Measurements from ENCODE around the gene PROX1. TPM values are rescaled to one million over a fixed set of nuclear protein-coding genes. Genes with fewer than 3 reads are reported as not detected.

The PROX1 gene
- total RNA-seq, 1 donor from 2014 or later = 5.0 TPM

GRCh38 chr1:214013614-214014377, 26.0 kb downstream of the PROX1 start:
- H3K9me3 ChIP-seq (ENCODE audit: low read depth) = no peaks in the 10 kb centered on the region
- no peak overlapping the region for H3K4me3 Mint-ChIP-seq
- H3K36me3 Mint-ChIP-seq = peaks cover 16% of the 10 kb centered on the region
- H3K9ac ChIP-seq = no peak overlapping the region
- H3K36me3 ChIP-seq = no peaks in the 10 kb centered on the region
- no peak for DNase-seq (ENCODE audit: low spot score)
- no peak overlapping the region for H3K4me2 ChIP-seq
- H2AFZ ChIP-seq (replicated peaks) = no peak overlapping the region
- peaks cover 31% of the 10 kb centered on the region for H3K4me1 ChIP-seq
- no peaks in the 10 kb centered on the region for H3K27me3 ChIP-seq
- H3K9me3 Mint-ChIP-seq = no peaks in the 10 kb centered on the region
- peaks cover 36% of the 10 kb centered on the region for H3K4me1 Mint-ChIP-seq
- peaks cover 8% of the 10 kb centered on the region for H3F3A ChIP-seq (ENCODE audit: low read depth)
- H3K27ac ChIP-seq = no peak overlapping the region
- TF ChIP-seq EZH2 (IDR thresholded peaks at IDR 0.05) = no peak
- no peak for TF ChIP-seq EZH2phosphoT487 (IDR thresholded peaks at IDR 0.05)
- no peak for TF ChIP-seq CTCF (IDR thresholded peaks at IDR 0.05)
- H3K27me3 Mint-ChIP-seq (ENCODE audit: insufficient read depth, low read depth) = no peaks in the 10 kb centered on the region
- no peaks in the 10 kb centered on the region for H3K79me2 ChIP-seq (ENCODE audit: low read depth)
- H3K27ac Mint-ChIP-seq = no peak overlapping the region
- no peak overlapping the region for H3K4me3 ChIP-seq
- no peaks in the 10 kb centered on the region for H4K20me1 ChIP-seq (ENCODE audit: low read depth)

GRCh38 chr1:214014730-214015129, 27.0 kb downstream of the PROX1 start:
- DNase-seq (ENCODE audit: low spot score) = no peak
- Histone ChIP-seq H3K9me3 (ENCODE audit: low read depth) (no peaks in the 10 kb centered on the region), H2AFZ (replicated peaks) (no peak overlapping the region), H3F3A (ENCODE audit: low read depth) (no peaks in the 10 kb centered on the region), H3K36me3 (no peaks in the 10 kb centered on the region), H3K27ac (no peak overlapping the region), H3K27me3 (no peaks in the 10 kb centered on the region), H3K79me2 (ENCODE audit: low read depth) (no peaks in the 10 kb centered on the region), H3K4me1 (peaks cover 31% of the 10 kb centered on the region), H3K9ac (no peak overlapping the region), H3K4me2 (no peak overlapping the region), H4K20me1 (ENCODE audit: low read depth) (no peaks in the 10 kb centered on the region), H3K4me3 (no peak overlapping the region)
- Mint-ChIP-seq H3K9me3 (no peaks in the 10 kb centered on the region), H3K4me1 (peaks cover 37% of the 10 kb centered on the region), H3K27ac (no peak overlapping the region), H3K36me3 (peaks cover 16% of the 10 kb centered on the region), H3K4me3 (no peak overlapping the region), H3K27me3 (ENCODE audit: insufficient read depth, low read depth) (no peaks in the 10 kb centered on the region)
- TF ChIP-seq EZH2 (IDR thresholded peaks at IDR 0.05) (no peak), EZH2phosphoT487 (IDR thresholded peaks at IDR 0.05) (no peak)

GRCh38 chr1:214017191-214017982, 29.6 kb downstream of the PROX1 start:
- no peaks in the 10 kb centered on the region for H3F3A ChIP-seq (ENCODE audit: low read depth)
- no peaks in the 10 kb centered on the region for H3K9me3 ChIP-seq (ENCODE audit: low read depth)
- H3K4me2 ChIP-seq = peak overlapping the region; percentile 45
- H3K27me3 Mint-ChIP-seq (ENCODE audit: insufficient read depth, low read depth) = peaks cover 2% of the 10 kb centered on the region
- H3K4me1 ChIP-seq = peaks cover 31% of the 10 kb centered on the region
- H3K79me2 ChIP-seq (ENCODE audit: low read depth) = no peaks in the 10 kb centered on the region
- no peaks in the 10 kb centered on the region for H4K20me1 ChIP-seq (ENCODE audit: low read depth)
- peaks cover 39% of the 10 kb centered on the region for H3K4me1 Mint-ChIP-seq
- no peak overlapping the region for H3K27ac ChIP-seq
- H3K27me3 ChIP-seq = no peaks in the 10 kb centered on the region
- H3K9me3 Mint-ChIP-seq = no peaks in the 10 kb centered on the region
- peak overlapping the region; percentile 44 for H3K27ac Mint-ChIP-seq
- no peak overlapping the region for H3K9ac ChIP-seq
- peak; percentile 37 for DNase-seq (ENCODE audit: low spot score)
- no peak overlapping the region for H3K4me3 ChIP-seq
- no peak overlapping the region for H3K4me3 Mint-ChIP-seq
- H3K36me3 ChIP-seq = no peaks in the 10 kb centered on the region
- H3K36me3 Mint-ChIP-seq = peaks cover 13% of the 10 kb centered on the region
- no peak overlapping the region for H2AFZ ChIP-seq (replicated peaks)
- TF ChIP-seq CTCF (IDR thresholded peaks at IDR 0.05) (no peak), EZH2phosphoT487 (IDR thresholded peaks at IDR 0.05) (no peak), EZH2 (IDR thresholded peaks at IDR 0.05) (no peak)

All from neural progenitor cell (in vitro differentiated cells).